Medulla oblongata (tissue), 1 donor: Measurements from ENCODE around the gene SNAPC4.
"Not testable (repeated sequence)": the region's sequence is repeated elsewhere in the genome, so short reads cannot be mapped to it uniquely, and the experiment has no call there.

Experiments used
- DNase-seq: peaks from one replicate; pipeline ENCODE4 v3.0.0-alpha.2; 2015; ENCODE audit errors: extremely low spot score

The SNAPC4 gene

GRCh38 chr9:136358016-136358415, 42.0 kb downstream of the SNAPC4 start:
- no peak for DNase-seq

GRCh38 chr9:136357202-136357725, 42.7 kb downstream of the SNAPC4 start:
- no peak for DNase-seq

- DNase-seq = no peak
Observed at GRCh38 chr9:136355616-136356557, 44.1 kb downstream of the SNAPC4 start.

- DNase-seq = no peak
Observed at GRCh38 chr9:136354592-136355085, 45.3 kb downstream of the SNAPC4 start.

- DNase-seq = no peak
Observed at GRCh38 chr9:136353757-136354488, 46.0 kb downstream of the SNAPC4 start.

GRCh38 chr9:136353088-136353487, 46.9 kb downstream of the SNAPC4 start:
- no peak for DNase-seq

GRCh38 chr9:136352682-136353081, 47.3 kb downstream of the SNAPC4 start:
- DNase-seq = no peak

GRCh38 chr9:136351868-136352267, 48.1 kb downstream of the SNAPC4 start:
- not testable (repeated sequence) for DNase-seq

- DNase-seq = no peak
Observed at GRCh38 chr9:136351252-136351800, 48.6 kb downstream of the SNAPC4 start.
